ENCODE data around the gene RALB. TPM values are rescaled to one million over a fixed set of nuclear protein-coding genes. Genes with fewer than 3 reads are reported as not detected.

The RALB gene
- total RNA-seq, 2 donors from 2014 or later: 37.1 to 45.8 TPM

- Histone ChIP-seq H3K27ac (ENCODE audit: low read depth, low read length) (no peak overlapping the region), H3K27me3 (ENCODE audit: control insufficient read depth, insufficient read depth, low read length, poor library complexity, severe bottlenecking) (no peaks in the 10 kb centered on the region), H3K4me1 (ENCODE audit: control insufficient read depth, insufficient read depth, low read length) (peaks cover 16% of the 10 kb centered on the region), H3K9ac (ENCODE audit: extremely low read depth, low read length, poor library complexity, severe bottlenecking) (no peak overlapping the region), H3K9me3 (ENCODE audit: control insufficient read depth, low read length) (no peaks in the 10 kb centered on the region), H3K4me3 (ENCODE audit: low read length) (no peak overlapping the region), H3K36me3 (ENCODE audit: control insufficient read depth, insufficient read depth, low read length) (no peaks in the 10 kb centered on the region)
- DNase-seq: no peak
- Mint-ChIP-seq H3K36me3 (ENCODE audit: low read depth) (no peaks in the 10 kb centered on the region), H3K27ac (no peak overlapping the region), H3K4me1 (peaks cover 43% of the 10 kb centered on the region), H3K4me3 (no peak overlapping the region), H3K9me3 (no peaks in the 10 kb centered on the region), H3K27me3 (ENCODE audit: insufficient read depth) (peaks cover 12% of the 10 kb centered on the region)
- no peak for TF ChIP-seq CTCF (conservative IDR thresholded peaks at IDR 0.05)
- WGBS, 2 experiments (ENCODE audit: insufficient coverage in 1 of 2, insufficient read length in 1 of 2): 79 to 87% methylated on average over 2 to 3 of the region's 3 CpGs
These were observed 9.4 kb upstream of the RALB start for GRCh38 chr2:120243211-120243610.

GRCh38 chr2:120243875-120244553 lies 8.6 kb upstream of the RALB start:
- peaks cover 38% of the 10 kb centered on the region for H3K4me1 Mint-ChIP-seq
- H3K36me3 Mint-ChIP-seq (ENCODE audit: low read depth): no peaks in the 10 kb centered on the region
- no peaks in the 10 kb centered on the region for H3K9me3 Mint-ChIP-seq
- DNase-seq: peak; percentile 49
- Histone ChIP-seq H3K27me3 (ENCODE audit: control insufficient read depth, insufficient read depth, low read length, poor library complexity, severe bottlenecking) (no peaks in the 10 kb centered on the region), H3K4me1 (ENCODE audit: control insufficient read depth, insufficient read depth, low read length) (peaks cover 9% of the 10 kb centered on the region), H3K36me3 (ENCODE audit: control insufficient read depth, insufficient read depth, low read length) (no peaks in the 10 kb centered on the region), H3K27ac (ENCODE audit: low read depth, low read length) (no peak overlapping the region), H3K9me3 (ENCODE audit: control insufficient read depth, low read length) (no peaks in the 10 kb centered on the region), H3K4me3 (ENCODE audit: low read length) (no peak overlapping the region), H3K9ac (ENCODE audit: extremely low read depth, low read length, poor library complexity, severe bottlenecking) (no peak overlapping the region)
- 80 to 96% methylated on average over 6 to 9 of the region's 9 CpGs for WGBS, 2 experiments (ENCODE audit: insufficient coverage in 1 of 2, insufficient read length in 1 of 2)
- H3K4me3 Mint-ChIP-seq: no peak overlapping the region
- peaks cover 18% of the 10 kb centered on the region for H3K27me3 Mint-ChIP-seq (ENCODE audit: insufficient read depth)
- TF ChIP-seq CTCF (conservative IDR thresholded peaks at IDR 0.05): no peak
- no peak overlapping the region for H3K27ac Mint-ChIP-seq

GRCh38 chr2:120244656-120245519 lies 7.8 kb upstream of the RALB start:
- DNase-seq: peak; percentile 48
- H3K4me3 ChIP-seq (ENCODE audit: low read length): no peak overlapping the region
- H3K27ac Mint-ChIP-seq: no peak overlapping the region
- H3K9me3 ChIP-seq (ENCODE audit: control insufficient read depth, low read length): no peaks in the 10 kb centered on the region
- WGBS, 2 experiments (ENCODE audit: insufficient coverage in 1 of 2, insufficient read length in 1 of 2): 86% methylated on average over 12 of the region's 12 CpGs
- peaks cover 8% of the 10 kb centered on the region for H3K27me3 ChIP-seq (ENCODE audit: control insufficient read depth, insufficient read depth, low read length, poor library complexity, severe bottlenecking)
- no peaks in the 10 kb centered on the region for H3K36me3 ChIP-seq (ENCODE audit: control insufficient read depth, insufficient read depth, low read length)
- H3K4me3 Mint-ChIP-seq: no peak overlapping the region
- no peak overlapping the region for H3K27ac ChIP-seq (ENCODE audit: low read depth, low read length)
- peaks cover 4% of the 10 kb centered on the region for H3K4me1 ChIP-seq (ENCODE audit: control insufficient read depth, insufficient read depth, low read length)
- H3K9ac ChIP-seq (ENCODE audit: extremely low read depth, low read length, poor library complexity, severe bottlenecking): no peak overlapping the region
- no peaks in the 10 kb centered on the region for H3K9me3 Mint-ChIP-seq
- TF ChIP-seq CTCF (conservative IDR thresholded peaks at IDR 0.05): no peak
- no peaks in the 10 kb centered on the region for H3K36me3 Mint-ChIP-seq (ENCODE audit: low read depth)
- H3K27me3 Mint-ChIP-seq (ENCODE audit: insufficient read depth): peaks cover 26% of the 10 kb centered on the region
- peaks cover 30% of the 10 kb centered on the region for H3K4me1 Mint-ChIP-seq
